Peyer's patch (tissue), 4 donors: ENCODE results near the gene DVL2. TPM values are rescaled to one million over a fixed set of nuclear protein-coding genes. Genes with fewer than 3 reads are reported as not detected.
A peak's percentile ranks its signal among the peaks of the same experiment; 100 is the strongest.

Experiments
- DNase-seq, 3 donors: peaks; one replicate each; pipeline ENCODE4 v3.0.0-alpha.2; 2017 to 2019
- H3K27ac ChIP-seq, 4 donors: fragments of 200-600 bp; sonication (generic); one replicate each; pipeline ENCODE4 v1.5.1; 2016 to 2019
- H3K27me3 ChIP-seq, 2 donors: fragments of 200-600 bp; sonication (generic); one replicate each; pipeline ENCODE4 v1.5.1; 2019
- H3K36me3 ChIP-seq, 3 donors: fragments of 200-600 bp; sonication (generic); one replicate each; pipeline ENCODE4 v1.5.1; 2016 to 2019
- H3K4me1 ChIP-seq, 4 donors: fragments of 200-600 bp; sonication (generic); one replicate each; pipeline ENCODE4 v1.5.1; 2016 to 2019
- H3K4me3 ChIP-seq, 4 donors: fragments of 200-600 bp; sonication (generic); 1 replicate in 3 of 4; 2 replicates in 1 of 4; pipeline ENCODE4 v1.5.1; 2016 to 2019; ENCODE audit warnings: mild to moderate bottlenecking in 1 of 4
- H3K9me3 ChIP-seq, 4 donors: fragments of 200-600 bp; sonication (generic); one replicate each; pipeline ENCODE4 v1.5.1; 2016 to 2019; ENCODE audit warnings: mild to moderate bottlenecking in 1 of 4
- POLR2A ChIP-seq, 2 donors: fragments of 450-650 bp; IDR thresholded peaks; one replicate each; pipeline ENCODE4 v1.5.1; 2017; ENCODE audit warnings: antibody characterized with exemption in 2 of 2, mild to moderate bottlenecking in 2 of 2, moderate library complexity in 2 of 2
- total RNA-seq, 4 donors: library from RNA; depleted of rRNA; stranded (reverse); fragments of >200 nt; gene quantifications; one replicate each; pipeline ENCODE4 v1.1.0, GENCODE V29; 2016
- TF ChIP-seq, protein P1 (sequence below), 6 experiments: fragments of 450-650 bp in 4 of 6; fragments of 200-600 bp in 2 of 6; sonication (generic) in 1 of 6; IDR thresholded peaks; one replicate each; pipeline ENCODE4 v1.5.1; 2017 to 2019; ENCODE audit warnings: antibody characterized with exemption in 6 of 6, mild to moderate bottlenecking in 3 of 6, moderate library complexity in 1 of 6

Gene DVL2
- total RNA-seq, 4 donors from 2014 or later = 42.1 to 61.9 (median 50.1) TPM

DNA sequence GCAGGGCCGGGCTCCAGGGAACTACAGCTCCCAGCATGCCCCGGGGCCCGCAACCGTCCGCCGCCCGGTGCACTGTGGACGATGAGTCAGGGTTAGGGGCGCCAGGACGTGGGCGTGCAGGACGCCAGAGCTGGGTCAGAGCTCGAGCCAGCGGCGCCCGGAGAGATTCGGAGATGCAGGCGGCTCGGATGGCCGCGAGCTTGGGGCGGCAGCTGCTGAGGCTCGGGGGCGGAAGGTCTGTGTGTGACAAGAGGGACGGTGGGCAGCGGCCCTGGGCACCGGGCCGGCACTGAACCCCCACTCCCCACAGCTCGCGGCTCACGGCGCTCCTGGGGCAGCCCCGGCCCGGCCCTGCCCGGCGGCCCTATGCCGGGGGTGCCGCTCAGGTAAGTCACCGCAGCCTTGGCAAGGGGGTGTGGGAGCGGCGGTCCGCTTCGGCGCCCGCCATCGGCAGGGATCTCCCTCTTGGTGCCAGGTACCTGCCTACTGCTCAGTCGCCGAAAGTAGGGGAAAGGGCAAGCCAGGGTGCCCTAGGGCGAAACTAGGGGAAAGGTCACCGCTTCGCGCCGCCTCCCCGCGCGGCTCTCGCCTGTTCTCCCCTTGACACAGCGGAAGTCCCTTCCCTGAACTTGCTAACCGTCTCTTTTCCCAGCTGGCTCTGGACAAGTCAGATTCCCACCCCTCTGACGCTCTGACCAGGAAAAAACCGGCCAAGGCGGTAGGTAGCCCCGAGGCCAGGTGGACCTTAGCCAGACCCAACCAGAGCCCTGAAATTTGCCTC, 14.3 kb downstream of the DVL2 start, which contains the start of the genes ACADVL and DLG4:
TSS of gene ACADVL (plus strand) at position 127 of the 781 bp plus-strand sequence. CDS start at position 174, 47 bp downstream.
TSS of gene DLG4 (minus strand) at position 25 of the 781 bp plus-strand sequence.
- TF ChIP-seq, protein P1, sequence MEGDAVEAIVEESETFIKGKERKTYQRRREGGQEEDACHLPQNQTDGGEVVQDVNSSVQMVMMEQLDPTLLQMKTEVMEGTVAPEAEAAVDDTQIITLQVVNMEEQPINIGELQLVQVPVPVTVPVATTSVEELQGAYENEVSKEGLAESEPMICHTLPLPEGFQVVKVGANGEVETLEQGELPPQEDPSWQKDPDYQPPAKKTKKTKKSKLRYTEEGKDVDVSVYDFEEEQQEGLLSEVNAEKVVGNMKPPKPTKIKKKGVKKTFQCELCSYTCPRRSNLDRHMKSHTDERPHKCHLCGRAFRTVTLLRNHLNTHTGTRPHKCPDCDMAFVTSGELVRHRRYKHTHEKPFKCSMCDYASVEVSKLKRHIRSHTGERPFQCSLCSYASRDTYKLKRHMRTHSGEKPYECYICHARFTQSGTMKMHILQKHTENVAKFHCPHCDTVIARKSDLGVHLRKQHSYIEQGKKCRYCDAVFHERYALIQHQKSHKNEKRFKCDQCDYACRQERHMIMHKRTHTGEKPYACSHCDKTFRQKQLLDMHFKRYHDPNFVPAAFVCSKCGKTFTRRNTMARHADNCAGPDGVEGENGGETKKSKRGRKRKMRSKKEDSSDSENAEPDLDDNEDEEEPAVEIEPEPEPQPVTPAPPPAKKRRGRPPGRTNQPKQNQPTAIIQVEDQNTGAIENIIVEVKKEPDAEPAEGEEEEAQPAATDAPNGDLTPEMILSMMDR (IDR thresholded peaks at IDR 0.05) = peak in 1 of 6 experiments; percentile 2
- TF ChIP-seq POLR2A (IDR thresholded peaks at IDR 0.05) = peak; percentile 77 to 91
- Histone ChIP-seq H3K4me3 (peak within 1 kb of the TSS; percentile 67 to 92 (median 78)), H3K27ac (peak within 1 kb of the TSS; percentile 91 to 100 (median 94)), H3K27me3 (no peaks in the 10 kb centered on the region), H3K4me1 (peaks cover 5 to 54% (median 13%) of the 10 kb centered on the region in 4 donors), H3K9me3 (no peaks in the 10 kb centered on the region), H3K36me3 (peaks cover 0 to 36% (median 0%) of the 10 kb centered on the region in 3 donors)
- DNase-seq = peak; percentile 87 to 95 (median 91)

DNA sequence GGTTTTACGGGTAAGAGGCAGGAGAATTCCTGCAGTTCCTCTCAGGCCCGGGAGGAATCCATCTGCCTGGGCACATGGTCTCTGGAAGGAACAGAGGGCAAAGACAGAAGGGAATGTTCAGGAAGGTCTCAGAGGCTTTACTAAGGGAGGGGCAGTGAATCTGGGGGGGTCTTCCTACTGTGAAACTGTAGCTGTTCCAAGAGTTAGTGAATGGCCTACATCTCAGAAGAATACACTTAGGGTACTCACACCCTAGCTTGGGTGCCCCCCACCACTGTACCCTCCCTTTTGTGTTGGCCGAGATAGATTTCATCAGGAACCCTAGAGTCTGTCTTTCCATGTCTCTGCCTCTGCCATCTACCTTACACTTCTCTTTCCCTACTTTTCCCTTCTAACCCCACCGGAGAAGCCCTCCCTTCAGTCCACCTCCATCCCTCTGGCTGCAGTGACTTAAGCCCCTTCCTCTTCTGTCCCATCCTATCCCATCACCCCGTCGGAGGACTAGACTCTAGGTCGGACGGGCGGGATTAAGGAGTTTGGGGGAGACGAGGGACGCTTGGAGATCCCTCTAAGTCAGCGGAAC, 15.0 kb downstream of the DVL2 start:
- H3K4me1 ChIP-seq = peaks cover 5 to 60% (median 13%) of the 10 kb centered on the region in 4 donors
- H3K36me3 ChIP-seq = peaks cover 0 to 29% (median 0%) of the 10 kb centered on the region in 3 donors

DNA sequence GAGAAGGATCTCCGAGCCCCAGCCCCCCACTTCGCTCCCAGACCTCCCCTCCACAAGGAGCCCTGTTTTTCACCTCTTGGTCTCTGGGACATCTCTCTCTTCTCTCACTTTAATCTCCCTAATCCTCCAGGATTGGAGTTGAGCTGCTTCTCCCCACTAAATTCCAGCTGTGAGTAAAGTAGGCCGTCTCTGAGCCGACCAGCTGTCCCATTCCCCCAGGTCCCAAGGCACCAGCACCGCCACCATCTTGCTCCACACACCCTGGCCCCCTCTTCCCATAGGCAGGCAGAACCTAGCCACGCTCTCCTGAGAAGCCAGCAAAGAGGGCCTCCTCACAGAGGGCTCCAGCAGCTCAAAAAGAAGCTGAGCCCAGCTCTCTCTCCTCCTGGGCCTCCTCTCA, 15.6 kb downstream of the DVL2 start:
- peak in 1 of 3 donors; percentile 41 for DNase-seq
- Histone ChIP-seq H3K4me3 (no peak overlapping the region), H3K9me3 (no peaks in the 10 kb centered on the region), H3K36me3 (peaks cover 0 to 23% (median 0%) of the 10 kb centered on the region in 3 donors), H3K27me3 (no peaks in the 10 kb centered on the region), H3K27ac (peak overlapping the region in 2 of 4 donors; percentile 46 to 100), H3K4me1 (peaks cover 5 to 64% (median 13%) of the 10 kb centered on the region in 4 donors)
- TF ChIP-seq, protein P1 (IDR thresholded peaks at IDR 0.05) = no peak
- TF ChIP-seq POLR2A (IDR thresholded peaks at IDR 0.05) = no peak

More for the DNA sequence above, 15.0 kb downstream of the DVL2 start:
- no peak for DNase-seq
- no peak for TF ChIP-seq POLR2A (IDR thresholded peaks at IDR 0.05)
- TF ChIP-seq, protein P1 (IDR thresholded peaks at IDR 0.05) = no peak
- H3K27me3 ChIP-seq = no peaks in the 10 kb centered on the region
- H3K4me3 ChIP-seq = peak overlapping the region; percentile 67 to 92 (median 78)
- no peaks in the 10 kb centered on the region for H3K9me3 ChIP-seq
- peak overlapping the region; percentile 91 to 100 (median 94) for H3K27ac ChIP-seq

DNA sequence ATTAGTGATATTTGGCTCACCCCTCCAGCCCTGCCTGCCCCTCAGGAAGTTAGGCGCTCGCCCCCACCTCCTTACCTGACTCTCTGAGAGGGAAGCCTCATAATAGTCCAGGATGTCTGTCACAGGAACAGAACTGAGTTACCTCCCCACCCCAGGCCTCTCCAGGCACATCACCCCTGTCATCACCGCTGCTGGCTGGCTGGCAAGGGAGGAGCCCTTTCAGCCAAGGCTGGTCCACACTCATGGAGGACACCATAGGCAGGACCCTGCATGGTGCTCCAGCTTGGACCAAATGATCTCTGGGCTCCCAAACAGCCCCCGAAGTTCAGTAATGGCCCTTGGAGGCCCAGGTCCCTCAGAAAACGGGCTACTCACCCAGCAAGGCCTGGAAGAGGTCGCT, 16.2 kb downstream of the DVL2 start:
- H3K4me1 ChIP-seq = peaks cover 5 to 64% (median 13%) of the 10 kb centered on the region in 4 donors
- peak overlapping the region in 3 of 4 donors; percentile 46 to 100 (median 77) for H3K27ac ChIP-seq
- no peaks in the 10 kb centered on the region for H3K9me3 ChIP-seq
- peaks cover 0 to 17% (median 0%) of the 10 kb centered on the region in 3 donors for H3K36me3 ChIP-seq
- no peak for DNase-seq
- no peak for TF ChIP-seq POLR2A (IDR thresholded peaks at IDR 0.05)
- TF ChIP-seq, protein P1 (IDR thresholded peaks at IDR 0.05) = no peak
- no peaks in the 10 kb centered on the region for H3K27me3 ChIP-seq
- H3K4me3 ChIP-seq = peak overlapping the region in 1 of 4 donors; percentile 45

DNA sequence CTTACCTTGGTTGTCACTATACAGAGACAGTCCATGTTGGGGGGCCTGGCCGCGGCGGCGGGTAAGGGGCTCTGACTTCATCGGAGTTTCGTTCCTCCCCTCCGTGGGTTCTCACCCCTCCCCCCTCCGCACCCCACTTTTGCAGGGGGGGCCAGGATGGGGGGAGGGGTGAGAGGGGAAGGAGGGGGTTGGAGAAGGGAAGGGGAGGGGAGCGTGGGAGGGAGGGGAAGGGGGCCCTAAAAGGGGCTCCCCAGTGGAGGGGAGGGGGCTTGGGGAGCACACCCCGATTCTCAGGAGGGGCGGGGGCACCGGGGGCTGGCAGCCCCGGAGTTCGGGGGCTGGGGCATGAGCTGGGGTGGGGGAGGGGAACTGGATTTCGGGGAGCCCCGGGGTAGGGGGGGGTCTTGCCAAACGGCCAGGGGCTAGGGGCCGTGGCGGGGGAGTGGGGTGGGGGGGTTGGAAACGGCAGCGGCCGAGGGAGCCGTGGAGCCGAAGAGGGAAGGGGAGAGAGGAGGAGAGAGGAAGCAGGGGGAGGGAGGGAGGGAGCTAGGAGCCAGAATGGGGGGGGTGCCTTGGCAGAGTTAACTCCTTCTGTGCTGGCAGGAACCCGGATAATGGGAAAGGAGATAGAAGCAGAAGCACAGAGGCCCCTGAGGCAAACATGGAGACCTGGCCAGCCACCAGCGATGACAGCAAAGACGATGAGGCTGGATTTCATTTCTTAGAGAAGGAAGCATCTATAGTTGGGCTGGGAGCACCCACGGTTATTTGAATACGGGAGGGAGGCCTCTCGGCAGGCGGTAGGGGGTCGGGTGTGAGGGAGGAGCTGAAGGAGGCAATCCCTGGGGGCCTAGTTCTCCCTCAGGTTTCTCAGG, 17.0 kb downstream of the DVL2 start:
- no peak for TF ChIP-seq POLR2A (IDR thresholded peaks at IDR 0.05)
- TF ChIP-seq, protein P1 (IDR thresholded peaks at IDR 0.05) = no peak
- H3K4me3 ChIP-seq = peak overlapping the region; percentile 16 to 51 (median 33)
- no peak for DNase-seq
- no peaks in the 10 kb centered on the region for H3K27me3 ChIP-seq
- no peaks in the 10 kb centered on the region for H3K9me3 ChIP-seq
- peaks cover 0 to 9% (median 0%) of the 10 kb centered on the region in 3 donors for H3K36me3 ChIP-seq
- peaks cover 5 to 64% (median 13%) of the 10 kb centered on the region in 4 donors for H3K4me1 ChIP-seq
- H3K27ac ChIP-seq = peak overlapping the region; percentile 26 to 100 (median 62)
